ENCODE data around the gene MACROD2. TPM values are rescaled to one million over a fixed set of nuclear protein-coding genes. Genes with fewer than 3 reads are reported as not detected.

The MACROD2 gene
- total and polyA plus RNA-seq, 4 donors = 13.0 to 67.1 (median 20.7) TPM

DNA sequence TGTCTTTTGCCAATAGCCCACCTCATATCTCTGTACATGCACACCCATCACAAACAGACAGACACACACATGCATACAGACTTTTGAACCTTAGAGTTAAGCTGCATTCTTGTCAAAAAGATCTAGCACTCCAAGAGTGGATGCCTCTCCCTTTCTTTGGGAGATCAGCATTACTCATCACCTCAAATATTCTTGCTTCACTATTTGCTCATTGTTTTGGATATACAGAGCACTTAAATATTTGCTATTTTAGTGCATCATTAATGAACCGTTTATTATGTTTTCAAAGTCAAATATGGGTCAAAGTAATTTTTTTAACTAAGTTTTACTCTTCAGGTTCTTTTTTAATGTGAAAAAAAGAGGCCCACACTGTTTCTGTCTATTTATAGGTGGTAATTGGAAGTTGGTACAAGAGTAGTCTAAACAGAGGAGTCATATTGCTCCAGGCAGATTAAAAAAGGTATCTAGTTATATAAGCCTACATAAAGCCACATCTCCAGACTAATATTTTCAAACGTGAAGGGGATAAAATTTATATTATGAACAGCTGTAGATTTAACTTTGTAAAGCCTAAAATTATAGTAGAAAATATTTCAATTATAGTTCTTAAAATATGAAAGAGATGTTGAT lies 239.5 kb downstream of the MACROD2 start:
- no peak for DNase-seq
- H3K36me3 ChIP-seq (ENCODE audit: control insufficient read depth in 4 of 4, insufficient read depth in 4 of 4, low read length in 4 of 4) = no peaks in the 10 kb centered on the region
- H3K27me3 ChIP-seq (ENCODE audit: control insufficient read depth in 3 of 3, insufficient read depth in 3 of 3, low read length in 2 of 3) = no peaks in the 10 kb centered on the region
- H3K9me3 ChIP-seq (ENCODE audit: control insufficient read depth in 4 of 4, insufficient read depth in 3 of 4, low read length in 3 of 4) = no peaks in the 10 kb centered on the region
- WGBS, 2 donors = 63 to 64% methylated on average over 2 of the region's 2 CpGs
- no peaks in the 10 kb centered on the region for H3K4me1 ChIP-seq (ENCODE audit: control insufficient read depth in 5 of 5, insufficient read depth in 5 of 5, low read length in 5 of 5)
- H3K4me3 ChIP-seq = no peak overlapping the region
- ATAC-seq (ENCODE audit: insufficient read depth, low FRiP score) = no peak
- no peak overlapping the region for H3K9ac ChIP-seq (ENCODE audit: insufficient read depth in 1 of 2, low read length in 2 of 2)
- TF ChIP-seq, protein P1, sequence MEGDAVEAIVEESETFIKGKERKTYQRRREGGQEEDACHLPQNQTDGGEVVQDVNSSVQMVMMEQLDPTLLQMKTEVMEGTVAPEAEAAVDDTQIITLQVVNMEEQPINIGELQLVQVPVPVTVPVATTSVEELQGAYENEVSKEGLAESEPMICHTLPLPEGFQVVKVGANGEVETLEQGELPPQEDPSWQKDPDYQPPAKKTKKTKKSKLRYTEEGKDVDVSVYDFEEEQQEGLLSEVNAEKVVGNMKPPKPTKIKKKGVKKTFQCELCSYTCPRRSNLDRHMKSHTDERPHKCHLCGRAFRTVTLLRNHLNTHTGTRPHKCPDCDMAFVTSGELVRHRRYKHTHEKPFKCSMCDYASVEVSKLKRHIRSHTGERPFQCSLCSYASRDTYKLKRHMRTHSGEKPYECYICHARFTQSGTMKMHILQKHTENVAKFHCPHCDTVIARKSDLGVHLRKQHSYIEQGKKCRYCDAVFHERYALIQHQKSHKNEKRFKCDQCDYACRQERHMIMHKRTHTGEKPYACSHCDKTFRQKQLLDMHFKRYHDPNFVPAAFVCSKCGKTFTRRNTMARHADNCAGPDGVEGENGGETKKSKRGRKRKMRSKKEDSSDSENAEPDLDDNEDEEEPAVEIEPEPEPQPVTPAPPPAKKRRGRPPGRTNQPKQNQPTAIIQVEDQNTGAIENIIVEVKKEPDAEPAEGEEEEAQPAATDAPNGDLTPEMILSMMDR (IDR thresholded peaks at IDR 0.05; ENCODE audit: control extremely low read depth, extremely low read depth) = no peak
- H3K27ac ChIP-seq (ENCODE audit: low read depth in 1 of 2, low read length in 1 of 2) = no peak overlapping the region

DNA sequence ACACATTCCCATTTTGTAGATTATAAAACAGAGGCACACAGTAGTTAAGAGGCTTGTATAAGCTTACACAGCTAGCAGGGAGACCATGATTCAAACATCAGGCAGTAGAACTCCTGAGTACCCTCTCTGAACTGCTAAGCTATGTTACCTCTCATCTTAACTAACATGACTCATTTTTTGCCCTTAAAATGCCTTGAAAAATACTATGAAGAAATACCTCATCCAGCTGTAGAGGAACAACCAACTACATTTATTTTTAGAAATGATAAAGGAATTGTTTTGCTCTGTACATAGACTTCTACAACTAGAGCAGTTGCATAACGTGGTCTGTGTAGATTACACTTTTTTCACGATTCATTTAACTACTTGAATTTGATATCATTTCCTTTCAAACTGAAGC lies 240.0 kb downstream of the MACROD2 start:
- H3K9ac ChIP-seq (ENCODE audit: insufficient read depth in 1 of 2, low read length in 2 of 2) = no peak overlapping the region
- H3K27ac ChIP-seq (ENCODE audit: low read depth in 1 of 2, low read length in 1 of 2) = no peak overlapping the region
- no peaks in the 10 kb centered on the region for H3K36me3 ChIP-seq (ENCODE audit: control insufficient read depth in 4 of 4, insufficient read depth in 4 of 4, low read length in 4 of 4)
- 49 to 76% methylated on average over 2 of the region's 2 CpGs for WGBS, 2 donors
- DNase-seq (peak in 1 of 3 donors; percentile 6), ATAC-seq (ENCODE audit: insufficient read depth, low FRiP score) (peak; percentile 34)
- H3K4me3 ChIP-seq = no peak overlapping the region
- TF ChIP-seq, protein P1 (IDR thresholded peaks at IDR 0.05; ENCODE audit: control extremely low read depth, extremely low read depth) = no peak
- no peaks in the 10 kb centered on the region for H3K4me1 ChIP-seq (ENCODE audit: control insufficient read depth in 5 of 5, insufficient read depth in 5 of 5, low read length in 5 of 5)
- H3K9me3 ChIP-seq (ENCODE audit: control insufficient read depth in 4 of 4, insufficient read depth in 3 of 4, low read length in 3 of 4) = no peaks in the 10 kb centered on the region
- no peaks in the 10 kb centered on the region for H3K27me3 ChIP-seq (ENCODE audit: control insufficient read depth in 3 of 3, insufficient read depth in 3 of 3, low read length in 2 of 3)

- no peaks in the 10 kb centered on the region for H3K9me3 ChIP-seq (ENCODE audit: control insufficient read depth in 4 of 4, insufficient read depth in 3 of 4, low read length in 3 of 4)
- no peak for ATAC-seq (ENCODE audit: insufficient read depth, low FRiP score)
Observed at GRCh38 chr20:14245368-14245970, 250.2 kb downstream of the MACROD2 start.

More at GRCh38 chr20:14245368-14245970, 250.2 kb downstream of the MACROD2 start:
- peak in 2 of 3 donors; percentile 4 to 10 for DNase-seq
- 49 to 52% methylated on average over 1 of the region's 1 CpG for WGBS, 2 donors
- Histone ChIP-seq H3K9ac (ENCODE audit: insufficient read depth in 1 of 2, low read length in 2 of 2) (no peak overlapping the region), H3K36me3 (ENCODE audit: control insufficient read depth in 4 of 4, insufficient read depth in 4 of 4, low read length in 4 of 4) (no peaks in the 10 kb centered on the region), H3K27me3 (ENCODE audit: control insufficient read depth in 3 of 3, insufficient read depth in 3 of 3, low read length in 2 of 3) (no peaks in the 10 kb centered on the region), H3K4me3 (no peak overlapping the region), H3K4me1 (ENCODE audit: control insufficient read depth in 5 of 5, insufficient read depth in 5 of 5, low read length in 5 of 5) (peaks cover 0 to 4% (median 0%) of the 10 kb centered on the region in 5 donors), H3K27ac (ENCODE audit: low read depth in 1 of 2, low read length in 1 of 2) (no peak overlapping the region)
- TF ChIP-seq, protein P1 (IDR thresholded peaks at IDR 0.05; ENCODE audit: control extremely low read depth, extremely low read depth) = no peak

All from lung (tissue), 12 donors.